ENCODE data around the gene FBXO10. TPM values are rescaled to one million over a fixed set of nuclear protein-coding genes. Genes with fewer than 3 reads are reported as not detected.
"Not testable (repeated sequence)": the region's sequence is repeated elsewhere in the genome, so short reads cannot be mapped to it uniquely, and the experiment has no call there.

The FBXO10 gene
- total RNA-seq, 4 donors from 2014 or later = 6.6 to 17.5 (median 12.2) TPM

GRCh38 chr9:37476930-37477329 is 99.2 kb downstream of the FBXO10 start:
- peaks cover under 1 to 5% of the 10 kb centered on the region in 2 donors for H3K4me1 ChIP-seq
- intact Hi-C loops (cut with DNase I) = no loop called here
- no peak overlapping the region for H3K4me3 ChIP-seq (replicated peaks in 1 of 3)
- H3K36me3 ChIP-seq = no peaks in the 10 kb centered on the region
- DNase-seq = no peak
- H3K9me3 ChIP-seq = no peaks in the 10 kb centered on the region
- no peak for TF ChIP-seq POLR2A (IDR thresholded peaks at IDR 0.05)
- TF ChIP-seq CTCF (IDR thresholded peaks at IDR 0.05) = no peak
- no peak overlapping the region for H3K27ac ChIP-seq
- WGBS, 2 donors = 78 to 80% methylated on average over 11 of the region's 11 CpGs
- H3K27me3 ChIP-seq = no peaks in the 10 kb centered on the region

- intact Hi-C loops (cut with DNase I) = no loop called here
- WGBS, 2 donors = 93 to 95% methylated on average over 3 of the region's 3 CpGs
- H3K36me3 ChIP-seq = no peaks in the 10 kb centered on the region
- H3K27me3 ChIP-seq = no peaks in the 10 kb centered on the region
- TF ChIP-seq CTCF (IDR thresholded peaks at IDR 0.05) (no peak), POLR2A (IDR thresholded peaks at IDR 0.05) (no peak)
- H3K9me3 ChIP-seq = no peaks in the 10 kb centered on the region
- H3K4me3 ChIP-seq (replicated peaks in 1 of 3) = no peak overlapping the region
- peaks cover 4 to 9% of the 10 kb centered on the region in 2 donors for H3K4me1 ChIP-seq
- no peak overlapping the region for H3K27ac ChIP-seq
- no peak for DNase-seq
Measured at GRCh38 chr9:37474438-37474837, 101.7 kb downstream of the FBXO10 start.

- WGBS, 2 donors = 65 to 67% methylated on average over 6 of the region's 6 CpGs
- H3K9me3 ChIP-seq; DNase-seq; H3K4me1 ChIP-seq; H3K27ac ChIP-seq; H3K36me3 ChIP-seq; H3K27me3 ChIP-seq; H3K4me3 ChIP-seq (replicated peaks in 1 of 3); intact Hi-C loops (cut with DNase I): not testable (repeated sequence)
Measured at GRCh38 chr9:37473982-37474381, 102.2 kb downstream of the FBXO10 start.

- TF ChIP-seq POLR2A (IDR thresholded peaks at IDR 0.05) (peak in 1 of 2 donors; percentile 68), CTCF (IDR thresholded peaks at IDR 0.05) (peak in 1 of 6 experiments; percentile 4)
- peak; percentile 36 to 66 for DNase-seq
- Histone ChIP-seq H3K4me1 (peaks cover 4 to 9% of the 10 kb centered on the region in 2 donors), H3K27me3 (no peaks in the 10 kb centered on the region), H3K9me3 (no peaks in the 10 kb centered on the region), H3K27ac (peak overlapping the region; percentile 94 to 96 (median 96)), H3K36me3 (no peaks in the 10 kb centered on the region), H3K4me3 (replicated peaks in 1 of 3) (peak overlapping the region in 2 of 3 donors; percentile 12 to 21)
- intact Hi-C loops (cut with DNase I) = no loop called here
- WGBS, 2 donors = 13 to 16% methylated on average over 7 of the region's 7 CpGs
Measured at GRCh38 chr9:37471942-37472684, 104.1 kb downstream of the FBXO10 start.

- Histone ChIP-seq H3K36me3 (no peaks in the 10 kb centered on the region), H3K27me3 (no peaks in the 10 kb centered on the region), H3K4me1 (peaks cover 9 to 14% of the 10 kb centered on the region in 2 donors), H3K9me3 (no peaks in the 10 kb centered on the region), H3K27ac (no peak overlapping the region), H3K4me3 (replicated peaks in 1 of 3) (no peak overlapping the region)
- no peak for DNase-seq
- intact Hi-C loops (cut with DNase I) = no loop called here
- 97 to 99% methylated on average over 6 of the region's 6 CpGs for WGBS, 2 donors
- no peak for TF ChIP-seq POLR2A (IDR thresholded peaks at IDR 0.05)
- TF ChIP-seq CTCF (IDR thresholded peaks at IDR 0.05) = no peak
Measured at GRCh38 chr9:37468620-37469019, 107.6 kb downstream of the FBXO10 start.

GRCh38 chr9:37467530-37467929 is 108.7 kb downstream of the FBXO10 start:
- H3K27me3 ChIP-seq; H3K4me3 ChIP-seq (replicated peaks in 1 of 3); H3K36me3 ChIP-seq; intact Hi-C loops (cut with DNase I); H3K27ac ChIP-seq; H3K9me3 ChIP-seq; DNase-seq: not testable (repeated sequence)
- WGBS, 2 donors = 97% methylated on average over 17 of the region's 17 CpGs
- H3K4me1 ChIP-seq = peaks cover 17 to 21% of the 10 kb centered on the region in 2 donors

Data from thyroid gland (tissue), 4 donors.